GM20000 (cell line): Measurements from ENCODE around the gene GPC6.

Source experiments
- DNase-seq: peaks from one replicate; pipeline ENCODE4 v3.0.0; 2012; ENCODE audit warnings: low spot score
- CTCF ChIP-seq: IDR thresholded peaks from 2 replicates; pipeline ENCODE4 v1.5.1; 2012; ENCODE audit warnings: mild to moderate bottlenecking, control low read depth; ENCODE audit errors: extremely low read depth, missing control alignments

Gene GPC6

DNA sequence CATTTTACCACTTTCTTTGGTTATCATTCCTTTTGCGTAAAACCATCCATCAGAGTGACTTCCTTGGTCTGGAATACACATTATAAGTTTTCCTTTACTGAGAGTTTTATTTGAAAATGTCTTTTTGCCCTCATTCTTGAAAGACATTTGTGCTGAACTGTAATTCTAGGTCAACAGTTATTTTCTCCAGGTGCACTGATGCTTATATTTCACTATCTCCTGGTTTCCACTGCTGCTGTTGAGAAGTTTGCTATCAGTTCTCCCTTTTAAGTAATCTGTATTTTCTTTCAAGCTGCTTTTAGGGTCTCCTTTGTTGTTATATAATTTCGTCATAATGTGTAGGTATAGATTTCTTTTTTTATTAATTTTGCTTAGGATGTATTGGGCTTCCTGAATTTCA lies 1092.9 kb downstream of the GPC6 start:
- TF ChIP-seq CTCF = no peak
- no peak for DNase-seq

GRCh38 chr13:94322925-94323763 lies 1096.5 kb downstream of the GPC6 start:
- TF ChIP-seq CTCF = no peak
- no peak for DNase-seq

DNA sequence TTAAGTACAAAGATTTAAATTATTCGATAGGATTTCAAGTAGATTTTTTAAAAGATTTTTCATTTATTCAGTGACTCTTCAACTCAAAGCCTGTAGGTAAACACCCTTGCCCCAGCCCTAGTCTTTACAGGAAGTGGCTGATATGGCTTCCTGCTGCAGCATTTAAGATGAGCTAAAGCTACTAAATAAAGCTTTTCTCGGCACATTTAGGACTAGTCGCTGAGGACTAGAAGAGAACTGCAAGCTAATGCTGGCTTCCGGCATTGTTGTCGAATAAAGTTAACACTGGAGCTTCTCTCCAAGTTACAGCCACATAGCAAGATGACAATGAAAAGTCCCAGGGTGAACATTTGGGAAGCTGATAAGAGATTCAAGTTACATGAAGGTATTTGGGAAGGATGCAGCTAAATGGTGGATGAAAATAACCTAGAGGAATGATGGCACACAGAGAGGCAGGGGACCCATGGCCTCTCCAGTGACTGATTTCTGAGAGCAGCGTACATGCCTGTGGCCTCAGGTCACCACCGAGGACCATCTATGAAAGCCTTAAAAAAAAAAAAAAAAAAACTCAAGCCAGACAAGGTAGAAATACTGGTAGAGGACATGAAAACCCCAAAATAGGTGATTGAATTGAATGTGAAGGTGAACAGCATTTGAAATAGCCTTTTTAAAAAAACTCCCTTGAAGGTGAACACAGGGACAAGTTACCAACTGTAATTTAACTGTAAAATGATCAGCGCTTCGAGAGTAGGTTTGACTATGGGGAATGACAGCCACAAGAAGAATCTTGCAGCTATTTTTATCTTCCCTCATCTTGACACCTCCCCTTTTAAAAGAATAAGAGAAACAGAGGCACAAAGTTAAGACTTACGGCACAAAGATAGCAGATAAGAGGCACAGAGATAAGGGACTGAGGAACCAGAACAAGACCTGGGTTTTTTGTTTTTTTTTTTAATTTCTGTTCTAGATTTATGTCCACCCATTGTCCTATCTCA lies 1097.5 kb downstream of the GPC6 start:
- no peak for DNase-seq
- TF ChIP-seq CTCF = no peak

- TF ChIP-seq CTCF = no peak
- no peak for DNase-seq
These were observed 1098.3 kb downstream of the GPC6 start for GRCh38 chr13:94324767-94325540.

DNA sequence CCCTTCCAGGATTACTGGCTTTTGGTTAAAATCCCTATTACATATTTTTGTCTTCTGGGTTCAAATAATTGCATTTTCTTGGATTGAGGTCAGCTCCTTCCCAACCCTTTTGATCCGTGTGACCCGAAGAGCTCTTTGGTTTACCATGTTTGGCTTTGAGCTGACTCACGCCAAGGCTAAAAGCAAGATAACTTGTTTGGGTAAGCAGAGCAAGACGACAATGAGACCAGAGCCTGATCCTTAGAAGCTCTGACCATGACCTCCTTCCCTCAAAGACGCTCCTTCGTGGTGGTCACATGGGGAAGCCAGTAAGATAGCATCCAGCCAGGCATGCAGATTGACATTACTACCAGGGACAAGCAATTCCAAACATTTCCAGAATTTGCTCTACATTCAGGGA lies 1099.0 kb downstream of the GPC6 start:
- no peak for DNase-seq

GRCh38 chr13:94327318-94327717 lies 1100.7 kb downstream of the GPC6 start:
- peak; percentile 47 for DNase-seq

More for the DNA sequence above, 1099.0 kb downstream of the GPC6 start:
- no peak for TF ChIP-seq CTCF

More at GRCh38 chr13:94327318-94327717, 1100.7 kb downstream of the GPC6 start:
- TF ChIP-seq CTCF = no peak
